HepG2 (cell line): ENCODE results near the gene NCBP3. TPM values are rescaled to one million over a fixed set of nuclear protein-coding genes. Genes with fewer than 3 reads are reported as not detected.

ENCODE experiments used
- ARHGAP35 ChIP-seq: sonication (generic); formaldehyde crosslinking; IDR thresholded peaks from 2 replicates; pipeline ENCODE4 v1.9.0; 2022; ENCODE audit warnings: mild to moderate bottlenecking, inconsistent platforms, moderate library complexity, missing genetic modification reagents, borderline replicate concordance
- BHLHE40 ChIP-seq: IDR thresholded peaks from 2 replicates; pipeline ENCODE4 v1.6.1; 2011; ENCODE audit warnings: low read length, improper control_type of control experiment
- CBFB ChIP-seq: sonication (generic); formaldehyde crosslinking; IDR thresholded peaks from 2 replicates; pipeline ENCODE4 v1.4.0; 2020; ENCODE audit warnings: missing genetic modification reagents
- CHD2 ChIP-seq: IDR thresholded peaks from 2 replicates; pipeline ENCODE4 v1.6.1; 2011; ENCODE audit warnings: low read depth, low read length, improper control_type of control experiment
- DNMT1 ChIP-seq: sonication (generic); formaldehyde crosslinking; IDR thresholded peaks from 2 replicates; pipeline ENCODE4 v1.5.1; 2020; ENCODE audit warnings: mild to moderate bottlenecking, missing genetic modification reagents
- EZH2 ChIP-seq: conservative IDR thresholded peaks from 2 replicates; pipeline ENCODE4 v1.6.1; 2012; ENCODE audit warnings: mild to moderate bottlenecking, low read depth, low read length, moderate library complexity
- KLF6 ChIP-seq: IDR thresholded peaks from 2 replicates; pipeline ENCODE4 v1.8.0; 2016; ENCODE audit warnings: missing biosample characterization, missing genetic modification reagents
- NAIF1 ChIP-seq: sonication (generic); formaldehyde crosslinking; IDR thresholded peaks from 2 replicates; pipeline ENCODE4 v1.5.0; 2020; ENCODE audit warnings: mild to moderate bottlenecking, missing genetic modification reagents, borderline replicate concordance
- PATZ1 ChIP-seq: sonication (generic); formaldehyde crosslinking; IDR thresholded peaks from 2 replicates; pipeline ENCODE4 v1.4.0; 2020; ENCODE audit warnings: missing genetic modification reagents
- PLRG1 ChIP-seq: fragments of 450-650 bp; conservative IDR thresholded peaks from 2 replicates; pipeline ENCODE4 v1.6.1; 2016
- REL ChIP-seq: sonication (generic); formaldehyde crosslinking; conservative IDR thresholded peaks from 2 replicates; pipeline ENCODE4 v1.8.0; 2022; ENCODE audit warnings: mild to moderate bottlenecking, missing genetic modification reagents, moderate library complexity
- SIX4 ChIP-seq: sonication (generic); formaldehyde crosslinking; IDR thresholded peaks from 2 replicates; pipeline ENCODE4 v1.4.0; 2020; ENCODE audit warnings: missing genetic modification reagents
- THAP9 ChIP-seq: sonication (generic); formaldehyde crosslinking; IDR thresholded peaks from 2 replicates; pipeline ENCODE4; 2020; ENCODE audit warnings: missing genetic modification reagents, mild to moderate bottlenecking, borderline replicate concordance
- ZGPAT ChIP-seq: IDR thresholded peaks from 2 replicates; pipeline ENCODE4 v1.6.1; 2016; ENCODE audit warnings: mild to moderate bottlenecking
- ZNF234 ChIP-seq: sonication (generic); formaldehyde crosslinking; conservative IDR thresholded peaks from 2 replicates; pipeline ENCODE4 v1.5.1; 2020; ENCODE audit warnings: mild to moderate bottlenecking, missing genetic modification reagents
- ZNF235 ChIP-seq: sonication (generic); formaldehyde crosslinking; IDR thresholded peaks from 2 replicates; pipeline ENCODE4 v1.8.1; 2023; ENCODE audit warnings: mild to moderate bottlenecking, missing genetic modification reagents, borderline replicate concordance
- ZNF280D ChIP-seq: sonication (generic); formaldehyde crosslinking; IDR thresholded peaks from 2 replicates; pipeline ENCODE4 v1.5.1; 2020; ENCODE audit warnings: mild to moderate bottlenecking, missing genetic modification reagents
- ZNF3 ChIP-seq: IDR thresholded peaks from 2 replicates; pipeline ENCODE4 v1.7.0; 2017; ENCODE audit warnings: inconsistent platforms
- ZNF468 ChIP-seq: sonication (generic); formaldehyde crosslinking; IDR thresholded peaks from 2 replicates; pipeline ENCODE4 v1.8.0; 2022; ENCODE audit warnings: mild to moderate bottlenecking, moderate library complexity, missing genetic modification reagents
- ZNF556 ChIP-seq: sonication (generic); formaldehyde crosslinking; IDR thresholded peaks from 2 replicates; pipeline ENCODE4 v1.4.0; 2020; ENCODE audit warnings: mild to moderate bottlenecking, missing genetic modification reagents, borderline replicate concordance
- polyA plus RNA-seq, 8 experiments: library from polyadenylated mRNA; depleted of rRNA in 3 of 8; stranded (reverse) in 7 of 8; unstranded in 1 of 8; fragments of >200 nt; fragmentation: Illumina TruSeq in 4 of 8; extraction: Trizol in 4 of 8; gene quantifications; 2 replicates each; pipeline versions ENCODE4 v1.2.1 to v1.2.3, GENCODE V29; 2011 to 2016; ENCODE audit warnings: low read depth in 4 of 8, missing spikeins in 1 of 8, mixed read lengths in 1 of 8; ENCODE audit not compliant: insufficient read depth in 1 of 8
- total RNA-seq, 5 experiments: library from RNA; depleted of rRNA; stranded (reverse); fragments of >200 nt; fragmentation: Illumina TruSeq; extraction: Trizol; gene quantifications; 2 replicates each; pipeline ENCODE4 v1.2.3, GENCODE V29; 2016; ENCODE audit warnings: low read depth in 1 of 5

NCBP3 gene
- total and polyA plus RNA-seq, 2 of the 13 experiments (the other 11 are each of a cell fraction or from before 2014, with no cell fraction given): 19.5 to 24.8 TPM

GRCh38 chr17:3892095-3892998 lies 46.3 kb upstream of the NCBP3 start (continued):
- TF ChIP-seq PATZ1 (CRISPR knock-in tag) (peak; percentile 26; the same call in 1 of the 2 replicates), REL (CRISPR knock-in tag) (no peak), DNMT1 (no peak), ZNF235 (0 out of 2 replicates have a peak, but pooled peaks have one; percentile 3), CHD2 (no peak), ZNF3 (no peak), EZH2 (no peak), PLRG1 (no peak), CBFB (CRISPR knock-in tag) (no peak), ZNF234 (CRISPR knock-in tag) (0 out of 2 replicates have a peak, but pooled peaks have one; percentile 51), KLF6 (CRISPR knock-in tag) (no peak), ZNF556 (peak; percentile 5; the same call in 1 of the 2 replicates), BHLHE40 (0 out of 2 replicates have a peak, but pooled peaks have one; percentile 17), THAP9 (no peak), SIX4 (no peak), ZNF280D (CRISPR knock-in tag) (no peak), NAIF1 (CRISPR knock-in tag) (no peak), ZGPAT (CRISPR knock-in tag) (no peak), ARHGAP35 (CRISPR knock-in tag) (0 out of 2 replicates have a peak, but pooled peaks have one; percentile 43), ZNF468 (no peak)
